Choroid plexus epithelial cell (primary cell): ENCODE data around the gene ELAVL1.

Experiments
- DNase-seq: peaks from one replicate; pipeline ENCODE4 v3.0.0-alpha.2; 2010; ENCODE audit warnings: low read depth
- H3K4me3 ChIP-seq: 2 replicates; pipeline ENCODE4 v1.5.1; 2011; ENCODE audit warnings: low read depth, mild to moderate bottlenecking, control low read depth, low read length, moderate library complexity
- CTCF ChIP-seq: conservative IDR thresholded peaks from 2 replicates; pipeline ENCODE4 v1.5.1; 2011; ENCODE audit warnings: low read depth, mild to moderate bottlenecking, control low read depth, inconsistent platforms, low read length, moderate library complexity

The ELAVL1 gene

DNA sequence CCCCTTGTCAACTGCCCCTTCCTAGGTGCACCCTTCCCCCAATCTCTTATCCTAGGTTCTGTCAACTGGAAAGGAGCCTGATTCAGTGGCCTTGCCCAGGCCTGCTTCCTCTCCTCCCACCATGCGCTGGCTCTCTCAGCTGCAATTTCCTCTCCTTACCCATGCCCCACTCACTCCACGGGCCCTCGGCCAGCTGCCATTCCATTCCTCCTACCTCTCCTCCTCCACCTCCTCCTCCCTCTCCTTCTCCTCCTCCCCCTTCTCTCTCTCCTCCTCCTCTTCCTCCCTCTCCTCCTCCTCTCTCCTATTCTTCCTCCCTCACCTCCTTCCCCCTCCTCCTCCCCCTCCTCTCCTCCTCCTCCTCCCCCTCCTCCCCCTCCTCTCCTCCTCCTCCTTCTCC, 52.4 kb downstream of the ELAVL1 start:
- no peak overlapping the region for H3K4me3 ChIP-seq
- peak; percentile 31 for DNase-seq
- TF ChIP-seq CTCF: no peak

DNA sequence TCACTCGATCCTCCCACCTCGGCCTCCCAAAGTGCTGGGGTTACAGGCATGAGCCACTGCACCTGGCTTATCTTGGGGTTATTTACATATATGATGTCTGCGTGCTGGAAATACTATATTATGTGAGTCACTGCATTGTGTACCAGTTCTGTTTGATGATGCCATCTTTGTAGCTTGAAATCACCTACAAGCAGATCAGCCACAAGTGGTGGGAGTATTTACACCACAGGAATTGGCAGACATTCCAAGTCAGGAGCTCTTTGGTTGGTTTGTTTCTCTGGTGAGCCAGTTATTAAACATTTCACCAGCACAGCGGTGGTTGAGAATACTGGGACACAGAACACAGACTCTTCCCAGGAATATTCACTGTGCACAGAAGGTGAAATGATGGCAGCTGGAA, 57.5 kb downstream of the ELAVL1 start:
- TF ChIP-seq CTCF: no peak
- H3K4me3 ChIP-seq: no peak overlapping the region
- DNase-seq: peak; percentile 39

DNA sequence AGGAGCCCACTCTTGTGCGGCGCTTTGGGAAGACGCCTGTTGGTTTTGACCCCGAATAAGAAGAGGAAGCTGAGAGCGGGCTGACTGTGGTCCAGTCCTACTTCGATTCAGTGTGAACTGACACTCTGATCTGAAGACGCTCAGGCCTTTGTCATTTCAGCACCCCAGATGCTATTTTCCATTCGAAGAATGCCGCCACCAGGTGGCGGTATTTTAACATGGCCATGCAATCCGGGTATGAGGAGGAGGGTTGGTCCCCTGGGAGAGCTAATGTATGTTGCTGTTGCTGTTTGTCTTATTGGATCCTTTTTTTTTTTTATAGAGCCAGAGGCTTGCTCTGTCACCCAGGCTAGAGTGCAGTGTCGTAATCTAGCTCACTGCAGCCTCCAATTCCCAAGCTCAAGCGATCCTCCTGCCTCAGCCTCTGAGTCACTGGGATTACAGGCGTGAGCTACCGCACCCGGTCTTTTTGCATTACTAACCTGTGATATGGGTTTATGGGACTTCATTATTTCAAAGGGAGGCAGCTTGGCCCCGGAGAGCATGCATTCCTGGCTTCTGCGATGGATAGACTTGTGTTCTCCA, 61.2 kb downstream of the ELAVL1 start:
- DNase-seq: peak; percentile 96
- H3K4me3 ChIP-seq: peak overlapping the region; percentile 75
- TF ChIP-seq CTCF: peak; percentile 86

DNA sequence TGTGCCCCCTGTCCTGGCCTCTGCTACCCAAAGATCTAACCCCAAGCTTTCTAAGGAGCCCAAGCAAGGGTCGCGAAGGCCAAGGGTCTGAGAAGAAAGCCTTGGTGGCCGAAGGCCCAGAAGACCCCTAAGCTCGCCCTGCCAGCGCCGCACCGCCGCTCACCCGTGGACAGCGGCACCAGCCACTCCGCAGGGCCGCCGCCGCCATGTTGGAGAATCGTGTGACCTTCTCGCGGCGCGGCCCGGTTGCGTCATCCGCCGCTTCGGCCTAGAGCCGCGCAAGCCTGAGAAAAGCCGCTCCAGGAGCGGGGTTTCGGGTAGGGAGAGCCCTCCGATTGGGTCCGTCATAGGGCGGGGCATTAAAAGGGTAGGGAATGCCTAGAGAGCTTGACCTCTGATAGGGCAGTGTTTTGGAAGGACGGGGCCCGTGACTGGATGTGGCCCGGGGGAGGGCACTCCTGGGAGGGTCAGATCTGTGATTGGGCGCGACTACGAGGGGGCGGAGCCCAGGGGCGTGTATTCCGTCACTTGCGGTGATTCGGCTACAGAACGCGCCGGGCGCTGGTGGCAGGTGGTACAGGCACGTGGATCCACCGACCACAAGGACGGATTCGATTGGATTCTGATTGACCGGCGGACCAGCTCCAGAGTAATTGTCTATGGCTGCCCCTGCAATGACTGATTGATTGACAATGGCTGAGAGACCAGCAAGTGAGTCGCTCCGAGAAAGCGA, 61.8 kb downstream of the ELAVL1 start, which contains the start of gene TIMM44:
TIMM44 (minus strand) TSS at position 223 of the 733 bp plus-strand sequence; CDS start at position 208, 15 bp downstream.
- DNase-seq: peak; percentile 100
- H3K4me3 ChIP-seq: peak within 1 kb of the TSS; percentile 75
- no peak for TF ChIP-seq CTCF

DNA sequence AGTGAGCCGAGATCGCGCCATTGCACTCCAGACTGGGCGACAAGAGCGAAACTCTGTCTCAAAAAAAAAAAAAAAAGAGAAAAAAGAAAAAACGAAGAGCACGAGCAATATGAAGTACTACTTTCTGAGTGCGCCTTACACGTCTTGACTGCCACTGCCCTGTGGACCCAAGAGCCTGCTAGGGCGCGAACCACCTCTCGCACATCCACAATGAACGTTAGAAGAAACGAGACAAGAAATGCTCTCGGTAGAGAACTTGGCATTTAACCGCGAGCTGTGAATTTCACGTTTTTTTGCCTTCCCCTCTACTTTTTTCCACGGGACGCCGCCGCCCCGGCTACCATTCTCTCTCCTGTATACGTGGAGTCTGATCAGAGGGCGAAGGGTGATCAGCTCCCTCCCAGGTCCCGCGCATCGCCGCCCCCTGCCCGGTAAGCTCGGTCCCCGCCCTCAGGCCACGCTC, 62.4 kb downstream of the ELAVL1 start:
- TF ChIP-seq CTCF: no peak
- H3K4me3 ChIP-seq: peak overlapping the region; percentile 75
- no peak for DNase-seq

GRCh38 chr19:7941895-7942596, 63.4 kb downstream of the ELAVL1 start:
- no peak overlapping the region for H3K4me3 ChIP-seq
- TF ChIP-seq CTCF: no peak
- no peak for DNase-seq
